Kidney (tissue), 14 donors: ENCODE results near the gene CD180. TPM values are rescaled to one million over a fixed set of nuclear protein-coding genes. Genes with fewer than 3 reads are reported as not detected.
A peak's percentile ranks its signal among the peaks of the same experiment; 100 is the strongest.

ENCODE experiments used
- DNase-seq, 5 donors: peaks; one replicate each; pipeline ENCODE4 v3.0.0-alpha.2; 2013 to 2020
- FAIRE-seq: peaks from 2 replicates; lab custom pipeline; 2012; peaks lifted over from hg19 to GRCh38; lab: Jason Lieb, UNC
- H3K27ac ChIP-seq, 2 donors: one replicate each; pipeline ENCODE4 v1.7.0; 2013; ENCODE audit warnings: low read depth in 2 of 2, low read length in 2 of 2, inconsistent platforms in 1 of 2
- H3K27me3 ChIP-seq: one replicate; pipeline ENCODE4 v1.7.1; 2013; ENCODE audit warnings: low read length, inconsistent platforms; ENCODE audit not compliant: control insufficient read depth, insufficient read depth
- H3K36me3 ChIP-seq, 3 donors: one replicate each; pipeline versions ENCODE4 v1.7.0 to v1.7.1; 2013; ENCODE audit warnings: low read length in 3 of 3, control low read depth in 1 of 3, inconsistent platforms in 1 of 3; ENCODE audit not compliant: insufficient read depth in 3 of 3, control insufficient read depth in 2 of 3
- H3K4me1 ChIP-seq, 3 donors: one replicate each; pipeline versions ENCODE4 v1.7.0 to v1.7.1; 2013; ENCODE audit warnings: low read length in 3 of 3, inconsistent platforms in 1 of 3, low read depth in 1 of 3; ENCODE audit not compliant: control insufficient read depth in 2 of 3, insufficient read depth in 2 of 3
- H3K4me3 ChIP-seq, 3 donors: one replicate each; pipeline versions ENCODE4 v1.7.0 to v1.8.1; 2013; ENCODE audit warnings: low read length in 3 of 3, control low read depth in 1 of 3, inconsistent platforms in 1 of 3
- H3K9ac ChIP-seq, 3 donors: one replicate each; pipeline versions ENCODE4 v1.7.0 to v1.7.1; 2013; ENCODE audit warnings: low read length in 3 of 3, control low read depth in 1 of 3, inconsistent platforms in 1 of 3
- H3K9me3 ChIP-seq, 3 donors: one replicate each; pipeline versions ENCODE4 v1.7.0 to v1.7.1; 2013; ENCODE audit warnings: low read length in 3 of 3, control low read depth in 1 of 3, inconsistent platforms in 1 of 3; ENCODE audit not compliant: control insufficient read depth in 2 of 3, insufficient read depth in 1 of 3
- CTCF ChIP-seq: IDR thresholded peaks from 3 replicates; pipeline ENCODE4 v1.5.1; 2012; ENCODE audit warnings: mild to moderate bottlenecking, moderate library complexity, borderline replicate concordance; ENCODE audit not compliant: insufficient read depth; ENCODE audit errors: extremely low read depth
- intact Hi-C: fragments of 100-400 bp; cut with DNase I; formaldehyde crosslinking; loops from one replicate; pipeline ENCODE4 v1.11.1; 2022
- polyA plus RNA-seq: library from polyadenylated mRNA; stranded (reverse); fragments of 350-450 nt; fragmentation: Illumina TruSeq; extraction: RNeasy Lipid Tissue Mini Kit (QIAGEN cat#74804); gene quantifications from one replicate; pipeline ENCODE4 v1.2.3, GENCODE V29; 2014; ENCODE audit warnings: low read depth, low replicate concordance; ENCODE audit not compliant: insufficient read depth
- total RNA-seq: library from RNA; stranded (reverse); fragmentation: NEBNext Ultra II Directional; extraction: Animal tissue kit (Norgen Biotek cat#: 25700); gene quantifications from one replicate; pipeline ENCODE4 v1.2.1, GENCODE V29; 2021
- donor health status: control.
- donor health status: control.
- donor health status: control.
- donor health status: control.
- donor health status: control.
- donor health status: DM: yes; HTN: yes; CAD: no.
- donor health status: Normal renal cell carcinoma (clear cell type).

Gene CD180
- total and polyA plus RNA-seq, 2 donors from 2014 or later: 0.28 to 3.3 TPM

- Histone ChIP-seq H3K4me1 (peaks cover 2 to 4% (median 4%) of the 10 kb centered on the region in 3 donors), H3K9ac (no peak overlapping the region), H3K36me3 (no peaks in the 10 kb centered on the region), H3K27ac (no peak overlapping the region), H3K9me3 (no peaks in the 10 kb centered on the region), H3K27me3 (no peaks in the 10 kb centered on the region), H3K4me3 (no peak overlapping the region)
- FAIRE-seq (no peak), DNase-seq (no peak)
- no peak for TF ChIP-seq CTCF
- intact Hi-C loops: no loop called here
These were observed 44.2 kb upstream of the CD180 start for GRCh38 chr5:67240846-67241245.

- H3K27me3 ChIP-seq: no peaks in the 10 kb centered on the region
- no peak overlapping the region for H3K4me3 ChIP-seq
- no peak for FAIRE-seq
- intact Hi-C loops: no loop called here
- peaks cover 3 to 12% (median 4%) of the 10 kb centered on the region in 3 donors for H3K4me1 ChIP-seq
- no peak for TF ChIP-seq CTCF
- H3K9ac ChIP-seq: no peak overlapping the region
- no peak for DNase-seq
- no peak overlapping the region for H3K27ac ChIP-seq
- no peaks in the 10 kb centered on the region for H3K36me3 ChIP-seq
- no peaks in the 10 kb centered on the region for H3K9me3 ChIP-seq
These were observed 43.5 kb upstream of the CD180 start for GRCh38 chr5:67240065-67240464.

DNA sequence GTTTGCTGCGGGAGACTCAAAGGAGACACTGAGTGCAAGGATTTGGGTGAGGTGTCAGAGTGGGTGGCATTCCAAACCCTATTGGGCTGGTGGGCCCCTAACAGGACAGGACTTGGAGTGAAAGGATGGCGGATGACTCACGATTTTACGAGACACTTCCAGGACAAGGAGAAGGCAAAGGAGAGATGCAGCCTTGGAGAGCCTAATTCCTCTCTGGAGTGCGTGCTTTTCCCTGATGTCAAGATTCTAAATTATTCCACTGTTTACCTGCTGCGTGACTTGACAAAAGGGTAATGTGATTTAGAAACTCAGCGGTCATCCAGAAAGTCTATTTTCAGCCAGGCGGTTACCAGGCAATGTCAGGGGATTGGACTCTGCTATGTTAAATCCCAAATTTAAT is 41.6 kb upstream of the CD180 start:
- no peak for TF ChIP-seq CTCF
- Histone ChIP-seq H3K9ac (no peak overlapping the region), H3K4me3 (no peak overlapping the region), H3K36me3 (no peaks in the 10 kb centered on the region), H3K27ac (no peak overlapping the region), H3K27me3 (no peaks in the 10 kb centered on the region), H3K9me3 (no peaks in the 10 kb centered on the region), H3K4me1 (peaks cover 6 to 11% (median 9%) of the 10 kb centered on the region in 3 donors)
- no peak for FAIRE-seq
- intact Hi-C loops: no loop called here
- DNase-seq: peak in 1 of 5 donors; percentile 33
